HFF-Myc (cell line): ENCODE data around the gene SAMMSON.

ENCODE experiments used
- DNase-seq: peaks from one replicate; pipeline ENCODE4 v3.0.0-alpha.2; 2011; ENCODE audit warnings: low read depth; ENCODE audit errors: extremely low read depth
- H3K4me3 ChIP-seq: replicated peaks from 2 replicates; pipeline ENCODE4 v1.5.1; 2011; ENCODE audit warnings: low read depth, mild to moderate bottlenecking, control low read depth, low read length
- CTCF ChIP-seq: IDR thresholded peaks from 2 replicates; pipeline ENCODE4 v1.5.1; 2012; ENCODE audit warnings: mild to moderate bottlenecking, low read depth, low read length, control low read depth; ENCODE audit errors: missing control alignments

The SAMMSON gene

GRCh38 chr3:69993757-69994156, 5.8 kb upstream of the SAMMSON start:
- no peak for TF ChIP-seq CTCF
- no peak for DNase-seq
- H3K4me3 ChIP-seq = no peak overlapping the region

GRCh38 chr3:69994919-69995318, 4.6 kb upstream of the SAMMSON start:
- H3K4me3 ChIP-seq = no peak overlapping the region
- DNase-seq = no peak
- TF ChIP-seq CTCF = no peak

- no peak for TF ChIP-seq CTCF
- no peak for DNase-seq
Measured at GRCh38 chr3:69997631-69998307, 1.8 kb upstream of the SAMMSON start.

GRCh38 chr3:69998759-69999139, 784 bp upstream of the SAMMSON start:
- TF ChIP-seq CTCF = no peak
- no peak for DNase-seq
- H3K4me3 ChIP-seq = no peak overlapping the region

More at GRCh38 chr3:69997631-69998307, 1.8 kb upstream of the SAMMSON start:
- no peak overlapping the region for H3K4me3 ChIP-seq

GRCh38 chr3:70000028-70000410, 486 bp downstream of the SAMMSON start:
- no peak for DNase-seq
- H3K4me3 ChIP-seq = no peak overlapping the region
- TF ChIP-seq CTCF = no peak

GRCh38 chr3:70000563-70001081, 1.1 kb downstream of the SAMMSON start:
- DNase-seq = no peak
- TF ChIP-seq CTCF = no peak
- no peak overlapping the region for H3K4me3 ChIP-seq

- no peak overlapping the region for H3K4me3 ChIP-seq
- TF ChIP-seq CTCF = no peak
- no peak for DNase-seq
Measured at GRCh38 chr3:70003119-70003518, 3.6 kb downstream of the SAMMSON start.
